DMS 273 treated with DMSO at 0.1 percent for 48 hours (cell line): ENCODE measurements around the gene DSG2.
A peak's percentile ranks its signal among the peaks of the same experiment; 100 is the strongest.

ENCODE experiments used
- DNase-seq: peaks from one replicate; lab custom pipeline; 2025; lab: John Stamatoyannopoulos, UW

The DSG2 gene

GRCh38 chr18:31555971-31556747, 58.2 kb downstream of the DSG2 start:
- DNase-seq: peak; percentile 22

- no peak for DNase-seq
These were observed 59.5 kb downstream of the DSG2 start for GRCh38 chr18:31557446-31557845.

- DNase-seq: no peak
These were observed 60.6 kb downstream of the DSG2 start for GRCh38 chr18:31558567-31558966.

- DNase-seq: no peak
These were observed 64.7 kb downstream of the DSG2 start for GRCh38 chr18:31562726-31563125.

GRCh38 chr18:31563778-31564177, 65.8 kb downstream of the DSG2 start:
- no peak for DNase-seq

- DNase-seq: no peak
These were observed 67.4 kb downstream of the DSG2 start for GRCh38 chr18:31565345-31565744.

GRCh38 chr18:31565782-31566512, 68.0 kb downstream of the DSG2 start:
- DNase-seq: no peak

- DNase-seq: no peak
These were observed 68.8 kb downstream of the DSG2 start for GRCh38 chr18:31566576-31567306.

GRCh38 chr18:31572368-31572767, 74.4 kb downstream of the DSG2 start:
- no peak for DNase-seq

- DNase-seq: no peak
These were observed 75.1 kb downstream of the DSG2 start for GRCh38 chr18:31573051-31573450.

- DNase-seq: no peak
These were observed 76.4 kb downstream of the DSG2 start for GRCh38 chr18:31574359-31574758.

GRCh38 chr18:31575515-31576257, 77.7 kb downstream of the DSG2 start:
- no peak for DNase-seq

GRCh38 chr18:31576670-31577069, 78.7 kb downstream of the DSG2 start:
- DNase-seq: no peak

GRCh38 chr18:31577195-31577594, 79.2 kb downstream of the DSG2 start:
- DNase-seq: no peak

GRCh38 chr18:31578126-31578525, 80.1 kb downstream of the DSG2 start:
- no peak for DNase-seq

- DNase-seq: no peak
These were observed 81.4 kb downstream of the DSG2 start for GRCh38 chr18:31579375-31579774.

- DNase-seq: no peak
These were observed 83.7 kb downstream of the DSG2 start for GRCh38 chr18:31581498-31582197.

- DNase-seq: no peak
These were observed 85.3 kb downstream of the DSG2 start for GRCh38 chr18:31583185-31583854.

- no peak for DNase-seq
These were observed 88.0 kb downstream of the DSG2 start for GRCh38 chr18:31585991-31586390.

GRCh38 chr18:31586616-31587015, 88.6 kb downstream of the DSG2 start:
- DNase-seq: no peak

GRCh38 chr18:31587529-31587928, 89.6 kb downstream of the DSG2 start:
- no peak for DNase-seq
